ENCODE measurements around the gene USP49.

GRCh38 chr6:41811095-41811494, 84.1 kb downstream of the USP49 start:
- no peak for TF ChIP-seq CTCF (IDR thresholded peaks at IDR 0.05 in 4 of 5, conservative IDR thresholded peaks at IDR 0.05 in 1 of 5)
- TF ChIP-seq POLR2A (IDR thresholded peaks at IDR 0.05): no peak
